SKM-1 (cell line): Measurements from ENCODE around the gene NOBOX.
"Not testable (repeated sequence)": the region's sequence is repeated elsewhere in the genome, so short reads cannot be mapped to it uniquely, and the experiment has no call there.

ENCODE experiments used
- DNase-seq: peaks from one replicate; lab custom pipeline; 2025; ENCODE audit not compliant: unreplicated experiment; lab: John Stamatoyannopoulos, UW

NOBOX gene

GRCh38 chr7:144391823-144392255 lies 11.7 kb downstream of the NOBOX start:
- DNase-seq: peak; percentile 54

- no peak for DNase-seq
Measured at GRCh38 chr7:144391014-144391413, 12.5 kb downstream of the NOBOX start.

- DNase-seq: no peak
Measured at GRCh38 chr7:144390481-144390880, 13.0 kb downstream of the NOBOX start.

GRCh38 chr7:144388950-144389349 lies 14.5 kb downstream of the NOBOX start:
- DNase-seq: no peak

- no peak for DNase-seq
Measured at GRCh38 chr7:144386741-144387140, 16.8 kb downstream of the NOBOX start.

- no peak for DNase-seq
Measured at GRCh38 chr7:144384555-144385245, 18.8 kb downstream of the NOBOX start.

GRCh38 chr7:144384071-144384470 lies 19.4 kb downstream of the NOBOX start:
- no peak for DNase-seq

GRCh38 chr7:144379776-144380384 lies 23.6 kb downstream of the NOBOX start:
- DNase-seq: no peak

- no peak for DNase-seq
Measured at GRCh38 chr7:144378651-144379050, 24.8 kb downstream of the NOBOX start.

- not testable (repeated sequence) for DNase-seq
Measured at GRCh38 chr7:144369221-144369620, 34.3 kb downstream of the NOBOX start.

- not testable (repeated sequence) for DNase-seq
Measured at GRCh38 chr7:144367250-144367649, 36.2 kb downstream of the NOBOX start.

GRCh38 chr7:144365523-144365922 lies 38.0 kb downstream of the NOBOX start:
- DNase-seq: not testable (repeated sequence)

- not testable (repeated sequence) for DNase-seq
Measured at GRCh38 chr7:144362061-144362460, 41.4 kb downstream of the NOBOX start.

GRCh38 chr7:144356860-144357259 lies 46.6 kb downstream of the NOBOX start:
- not testable (repeated sequence) for DNase-seq

GRCh38 chr7:144356185-144356584 lies 47.3 kb downstream of the NOBOX start:
- not testable (repeated sequence) for DNase-seq

- DNase-seq: not testable (repeated sequence)
Measured at GRCh38 chr7:144355176-144355822, 48.2 kb downstream of the NOBOX start, which contains the start of gene ARHGEF5. Gene ARHGEF5 (plus strand): TSS chr7:144355402. CDS start chr7:144362670, 7,268 bp downstream.

- not testable (repeated sequence) for DNase-seq
Measured at GRCh38 chr7:144351667-144352066, 51.8 kb downstream of the NOBOX start.

GRCh38 chr7:144348625-144349024 lies 54.9 kb downstream of the NOBOX start:
- not testable (repeated sequence) for DNase-seq
